VCaP (cell line): Measurements from ENCODE around the gene FMNL2.

Source experiments
- H3K27ac ChIP-seq: fragments of 450-650 bp; 2 replicates; pipeline ENCODE4 v1.5.1; 2017
- CTCF ChIP-seq: fragments of 450-650 bp; conservative IDR thresholded peaks from 2 replicates; pipeline ENCODE4 v1.5.1; 2017; ENCODE audit warnings: mild to moderate bottlenecking, moderate library complexity

The FMNL2 gene

GRCh38 chr2:152582081-152582480, 247.1 kb downstream of the FMNL2 start:
- TF ChIP-seq CTCF = no peak
- no peak overlapping the region for H3K27ac ChIP-seq

DNA sequence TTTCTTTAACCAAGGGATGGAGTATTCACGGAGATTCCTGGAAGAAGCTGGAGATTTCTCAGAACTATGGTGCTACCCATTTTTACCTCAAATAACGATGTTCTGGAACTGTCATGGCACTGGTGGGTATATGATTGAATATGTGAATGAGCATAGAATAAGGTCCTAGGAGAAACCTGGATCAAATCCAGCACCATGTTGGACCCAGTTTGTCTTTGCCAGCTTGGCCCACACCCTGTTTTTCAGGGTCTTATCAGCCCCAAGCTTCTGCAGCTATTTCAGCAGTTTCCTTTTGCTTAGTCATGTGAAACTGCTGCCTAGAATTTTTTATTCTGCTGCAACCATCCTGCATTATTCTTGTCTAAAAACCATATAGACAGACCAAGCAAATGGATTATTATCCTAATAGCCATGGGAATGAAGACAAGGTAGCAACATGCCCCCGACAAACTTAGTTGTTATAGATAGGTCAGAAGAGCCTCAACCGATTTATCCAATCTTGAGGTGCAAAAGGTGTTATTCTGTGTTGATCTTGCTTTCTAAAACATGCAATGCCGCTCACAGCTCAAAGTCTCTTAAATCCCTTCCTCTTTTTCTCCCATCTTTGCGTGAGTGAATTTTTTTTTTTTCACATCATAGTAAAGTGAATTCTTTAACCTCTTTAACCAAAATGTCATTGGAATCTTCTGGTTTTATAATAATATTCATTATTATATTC, 248.7 kb downstream of the FMNL2 start:
- H3K27ac ChIP-seq = no peak overlapping the region
- TF ChIP-seq CTCF = no peak

GRCh38 chr2:152584301-152584700, 249.3 kb downstream of the FMNL2 start:
- no peak for TF ChIP-seq CTCF
- H3K27ac ChIP-seq = no peak overlapping the region

DNA sequence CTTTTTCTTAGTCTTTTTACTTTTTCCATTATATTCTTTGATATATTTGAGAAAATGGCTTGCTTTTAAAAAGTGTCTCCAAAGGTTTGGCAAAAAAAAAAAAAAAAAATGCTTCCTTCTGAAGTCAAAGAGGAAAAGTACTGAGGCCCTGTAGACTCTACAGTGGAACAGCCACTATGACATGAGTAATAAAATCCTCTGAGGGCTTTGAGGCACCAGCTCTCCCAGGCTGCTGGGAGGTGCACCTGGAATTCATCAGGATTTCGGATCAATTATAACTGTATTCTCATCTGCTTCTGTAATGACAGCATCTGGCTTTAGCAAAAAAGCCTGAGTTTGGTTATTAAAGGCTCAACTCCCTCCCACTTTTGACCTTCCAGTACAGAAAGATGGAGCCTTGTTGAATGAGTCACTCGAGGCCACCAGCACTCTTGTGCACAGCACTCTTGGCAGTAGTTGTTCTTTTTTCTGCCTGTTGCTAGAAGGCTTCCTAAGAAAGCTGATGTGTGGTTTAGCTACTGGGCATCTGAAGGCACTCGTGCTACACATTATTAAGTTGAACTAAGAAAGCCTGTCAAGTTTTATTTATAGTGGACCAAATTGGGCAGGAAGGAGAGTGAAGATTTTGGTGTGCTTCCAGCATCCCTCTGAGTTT, 251.0 kb downstream of the FMNL2 start:
- no peak overlapping the region for H3K27ac ChIP-seq
- TF ChIP-seq CTCF = no peak

DNA sequence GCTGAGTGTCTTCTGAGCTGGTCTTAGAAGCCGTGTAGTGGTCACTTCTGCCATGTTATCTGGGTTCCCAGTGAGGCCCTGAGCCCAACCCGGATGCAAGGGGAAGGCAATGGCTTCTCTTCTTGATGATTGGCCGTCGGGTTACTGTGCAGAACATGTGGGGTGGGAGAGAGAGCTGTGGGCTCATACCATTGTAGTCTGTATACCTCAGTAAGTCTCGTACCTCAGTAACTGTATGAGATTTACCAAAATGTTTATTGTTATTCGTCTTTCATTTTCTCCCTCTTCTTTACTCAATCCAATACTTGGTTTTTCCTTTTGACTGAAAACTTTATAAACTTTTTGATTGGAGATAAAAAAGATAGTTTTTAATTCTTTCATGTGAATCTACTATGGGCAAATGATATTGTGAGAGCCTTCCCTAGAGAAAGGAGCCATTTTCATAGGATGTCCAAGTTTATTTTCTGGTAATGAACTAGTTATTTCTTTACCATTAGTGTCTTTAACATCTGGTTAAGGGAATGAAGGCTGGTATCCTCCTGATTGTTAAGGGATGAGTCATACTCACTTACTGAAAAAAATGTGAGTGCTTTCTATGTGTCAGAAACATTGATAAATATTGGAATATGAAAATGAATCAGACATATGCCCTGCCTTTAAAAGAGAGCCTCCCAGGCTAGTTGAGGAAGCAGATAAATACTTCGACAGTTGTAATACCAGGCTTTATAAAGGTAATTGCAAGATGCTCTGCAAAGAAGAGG, 252.4 kb downstream of the FMNL2 start:
- no peak overlapping the region for H3K27ac ChIP-seq
- no peak for TF ChIP-seq CTCF

GRCh38 chr2:152588998-152589397, 254.0 kb downstream of the FMNL2 start:
- TF ChIP-seq CTCF = no peak
- H3K27ac ChIP-seq = no peak overlapping the region

DNA sequence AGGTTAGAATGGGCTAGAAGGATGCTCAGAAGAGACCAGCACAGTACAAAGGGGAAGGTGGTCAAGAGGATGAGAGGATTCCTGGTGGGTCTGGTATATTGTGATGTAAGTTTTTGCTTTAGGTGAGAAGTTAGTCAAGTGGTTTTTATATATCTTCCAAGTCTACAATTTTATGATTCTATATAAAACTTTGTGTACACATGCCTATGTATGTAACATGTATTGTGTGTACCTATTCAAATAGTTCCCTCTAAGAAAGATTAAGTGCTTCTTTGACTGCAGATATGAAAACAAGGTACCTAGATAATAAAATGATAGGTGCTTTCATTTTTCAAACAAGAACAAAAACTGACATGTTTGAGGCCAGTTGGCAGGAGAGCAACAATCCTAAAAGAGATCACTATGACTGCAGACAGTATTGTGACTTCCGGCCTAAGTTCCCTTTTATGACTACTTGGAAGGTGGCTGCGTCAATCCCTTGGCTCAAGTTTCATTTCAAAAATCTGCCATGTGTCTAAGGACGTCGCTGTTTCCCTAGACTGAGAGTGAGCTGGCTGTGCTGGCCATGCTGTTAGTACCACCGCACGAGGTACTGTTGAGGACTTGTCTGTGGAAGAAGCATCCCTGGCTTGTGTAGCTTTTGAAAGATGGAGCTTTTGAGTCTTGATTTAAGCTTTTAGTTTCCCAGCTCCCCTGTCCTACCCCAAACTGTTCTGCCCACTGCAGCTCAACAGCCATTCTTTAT, 259.2 kb downstream of the FMNL2 start:
- TF ChIP-seq CTCF = 0 out of 2 replicates have a peak, but pooled peaks have one; percentile 9
- peak overlapping the region; percentile 13; the same call in 1 of the 2 replicates for H3K27ac ChIP-seq
